Pons (tissue), 1 donor: ENCODE measurements around the gene SFN.
"Not testable (repeated sequence)": the region's sequence is repeated elsewhere in the genome, so short reads cannot be mapped to it uniquely, and the experiment has no call there.

Experiments
- DNase-seq: peaks from one replicate; pipeline ENCODE4 v3.0.0-alpha.2; 2016; ENCODE audit warnings: low spot score

The SFN gene

GRCh38 chr1:26862781-26863684, at the start of gene SFN:
Gene SFN (plus strand): TSS chr1:26863149. CDS start chr1:26863213, 64 bp downstream.
- DNase-seq = no peak

- no peak for DNase-seq
Observed at GRCh38 chr1:26814377-26814776, 48.6 kb upstream of the SFN start.

GRCh38 chr1:26814893-26815292, 48.1 kb upstream of the SFN start:
- DNase-seq = no peak

- peak; percentile 56 for DNase-seq
Observed at GRCh38 chr1:26820784-26821269, 42.1 kb upstream of the SFN start.

- DNase-seq = no peak
Observed at GRCh38 chr1:26822737-26823395, 40.1 kb upstream of the SFN start.

- no peak for DNase-seq
Observed at GRCh38 chr1:26824731-26825130, 38.2 kb upstream of the SFN start.

- peak; percentile 40 for DNase-seq
Observed at GRCh38 chr1:26826261-26827105, 36.5 kb upstream of the SFN start, which contains the start of gene ZDHHC18. Gene ZDHHC18 (plus strand): TSS chr1:26826688. CDS start chr1:26826805, 117 bp downstream.

GRCh38 chr1:26827106-26827604, 35.8 kb upstream of the SFN start:
- no peak for DNase-seq

- DNase-seq = no peak
Observed at GRCh38 chr1:26827663-26828062, 35.3 kb upstream of the SFN start.

- peak; percentile 60 for DNase-seq
Observed at GRCh38 chr1:26828411-26828991, 34.4 kb upstream of the SFN start.

- DNase-seq = no peak
Observed at GRCh38 chr1:26829184-26829911, 33.6 kb upstream of the SFN start.

- DNase-seq = no peak
Observed at GRCh38 chr1:26831059-26831458, 31.9 kb upstream of the SFN start.

- DNase-seq = no peak
Observed at GRCh38 chr1:26831546-26832248, 31.3 kb upstream of the SFN start.

GRCh38 chr1:26832249-26832960, 30.5 kb upstream of the SFN start:
- DNase-seq = no peak

GRCh38 chr1:26833432-26834405, 29.2 kb upstream of the SFN start:
- no peak for DNase-seq

GRCh38 chr1:26837665-26838064, 25.3 kb upstream of the SFN start:
- DNase-seq = not testable (repeated sequence)

- no peak for DNase-seq
Observed at GRCh38 chr1:26838474-26839338, 24.2 kb upstream of the SFN start.
